Cardiac muscle cell (in vitro differentiated cells and primary cell): Measurements from ENCODE around the gene GORASP2. TPM values are rescaled to one million over a fixed set of nuclear protein-coding genes. Genes with fewer than 3 reads are reported as not detected.
A peak's percentile ranks its signal among the peaks of the same experiment; 100 is the strongest.

Experiments used
- DNase-seq, 2 donors: peaks; one replicate each; pipeline versions ENCODE4 v3.0.0 to v3.0.0-alpha.2; 2010 to 2017; ENCODE audit warnings: low read depth in 1 of 2, low spot score in 1 of 2
- H3K27ac ChIP-seq: fragments of 200-600 bp; sonication (generic); 2 replicates; pipeline ENCODE4 v1.5.1; 2016
- H3K27me3 ChIP-seq: fragments of 200-600 bp; sonication (generic); 2 replicates; pipeline ENCODE4 v1.6.0; 2016; ENCODE audit warnings: control low read depth
- H3K36me3 ChIP-seq: fragments of 200-600 bp; sonication (generic); 2 replicates; pipeline ENCODE4 v1.5.1; 2016; ENCODE audit warnings: control low read depth
- H3K4me1 ChIP-seq: fragments of 200-600 bp; sonication (generic); 2 replicates; pipeline ENCODE4 v1.8.1; 2017; ENCODE audit warnings: low read depth, mild to moderate bottlenecking, mixed run types
- H3K4me3 ChIP-seq: fragments of 200-600 bp; sonication (generic); 2 replicates; pipeline ENCODE4 v1.5.1; 2016; ENCODE audit warnings: mild to moderate bottlenecking
- H3K9me3 ChIP-seq: fragments of 200-600 bp; sonication (generic); 2 replicates; pipeline ENCODE4 v1.5.1; 2017; ENCODE audit warnings: low read depth, mild to moderate bottlenecking, control low read depth
- polyA plus RNA-seq: library from polyadenylated mRNA; unstranded; fragments of >200 nt; fragmentation: Nextera tagmentation; extraction: Ambion mirVana; gene quantifications from 2 replicates; pipeline ENCODE4 v1.2.1, GENCODE V29; 2016
- total RNA-seq: library from RNA; depleted of rRNA; stranded (reverse); fragments of >200 nt; gene quantifications from 2 replicates; pipeline ENCODE4 v1.2.3, GENCODE V29; 2016
- TF ChIP-seq, protein P1 (sequence below): IDR thresholded peaks from 2 replicates; pipeline ENCODE4 v1.5.1; 2012; ENCODE audit warnings: low read depth, mild to moderate bottlenecking, low read length

The GORASP2 gene
- total and polyA plus RNA-seq, 2 experiments from 2014 or later, result 59.4 to 114 TPM

GRCh38 chr2:170968205-170969003 is 39.4 kb downstream of the GORASP2 start:
- H3K36me3 ChIP-seq, result peaks cover 27% of the 10 kb centered on the region
- DNase-seq, result no peak

GRCh38 chr2:170969030-170969429 is 40.0 kb downstream of the GORASP2 start:
- Histone ChIP-seq H3K4me1 (no peaks in the 10 kb centered on the region), H3K4me3 (no peak overlapping the region), H3K27me3 (no peaks in the 10 kb centered on the region), H3K9me3 (no peaks in the 10 kb centered on the region), H3K36me3 (peaks cover 20% of the 10 kb centered on the region), H3K27ac (no peak overlapping the region)
- TF ChIP-seq, protein P1, sequence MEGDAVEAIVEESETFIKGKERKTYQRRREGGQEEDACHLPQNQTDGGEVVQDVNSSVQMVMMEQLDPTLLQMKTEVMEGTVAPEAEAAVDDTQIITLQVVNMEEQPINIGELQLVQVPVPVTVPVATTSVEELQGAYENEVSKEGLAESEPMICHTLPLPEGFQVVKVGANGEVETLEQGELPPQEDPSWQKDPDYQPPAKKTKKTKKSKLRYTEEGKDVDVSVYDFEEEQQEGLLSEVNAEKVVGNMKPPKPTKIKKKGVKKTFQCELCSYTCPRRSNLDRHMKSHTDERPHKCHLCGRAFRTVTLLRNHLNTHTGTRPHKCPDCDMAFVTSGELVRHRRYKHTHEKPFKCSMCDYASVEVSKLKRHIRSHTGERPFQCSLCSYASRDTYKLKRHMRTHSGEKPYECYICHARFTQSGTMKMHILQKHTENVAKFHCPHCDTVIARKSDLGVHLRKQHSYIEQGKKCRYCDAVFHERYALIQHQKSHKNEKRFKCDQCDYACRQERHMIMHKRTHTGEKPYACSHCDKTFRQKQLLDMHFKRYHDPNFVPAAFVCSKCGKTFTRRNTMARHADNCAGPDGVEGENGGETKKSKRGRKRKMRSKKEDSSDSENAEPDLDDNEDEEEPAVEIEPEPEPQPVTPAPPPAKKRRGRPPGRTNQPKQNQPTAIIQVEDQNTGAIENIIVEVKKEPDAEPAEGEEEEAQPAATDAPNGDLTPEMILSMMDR, result no peak
- no peak for DNase-seq

More at GRCh38 chr2:170968205-170969003, 39.4 kb downstream of the GORASP2 start:
- TF ChIP-seq, protein P1, result no peak
- H3K4me1 ChIP-seq, result no peaks in the 10 kb centered on the region
- no peak overlapping the region for H3K4me3 ChIP-seq
- H3K27ac ChIP-seq, result peak overlapping the region; percentile 3
- H3K9me3 ChIP-seq, result no peaks in the 10 kb centered on the region
- no peaks in the 10 kb centered on the region for H3K27me3 ChIP-seq

- DNase-seq, result no peak
- TF ChIP-seq, protein P1, result no peak
- no peak overlapping the region for H3K27ac ChIP-seq
Observed at GRCh38 chr2:170969872-170970496, 40.9 kb downstream of the GORASP2 start.

DNA sequence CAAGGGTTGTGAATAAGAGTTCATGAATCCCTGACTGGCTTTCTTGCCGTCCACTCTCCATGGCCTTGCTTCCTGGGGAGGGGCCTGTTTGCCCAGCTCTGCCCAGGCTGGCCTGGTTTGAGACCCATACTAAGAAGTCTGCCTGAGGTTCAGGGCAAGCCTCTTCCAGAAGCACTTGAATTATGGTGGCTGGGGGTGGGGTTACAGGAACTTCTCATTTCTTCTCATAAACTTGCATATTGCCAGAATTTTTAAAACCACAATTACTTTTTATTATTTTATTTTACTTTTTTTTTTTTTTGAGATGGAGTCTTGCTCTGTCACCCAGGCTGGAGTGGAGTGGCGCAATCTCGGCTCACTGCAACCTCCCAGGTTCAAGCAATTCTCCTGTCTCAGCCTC is 42.0 kb downstream of the GORASP2 start:
- Histone ChIP-seq H3K36me3 (peaks cover 13% of the 10 kb centered on the region), H3K27me3 (no peaks in the 10 kb centered on the region), H3K4me3 (no peak overlapping the region), H3K9me3 (no peaks in the 10 kb centered on the region), H3K27ac (no peak overlapping the region), H3K4me1 (no peaks in the 10 kb centered on the region)
- no peak for DNase-seq
- TF ChIP-seq, protein P1, result no peak

More at GRCh38 chr2:170969872-170970496, 40.9 kb downstream of the GORASP2 start:
- peaks cover 17% of the 10 kb centered on the region for H3K36me3 ChIP-seq
- no peak overlapping the region for H3K4me3 ChIP-seq
- no peaks in the 10 kb centered on the region for H3K9me3 ChIP-seq
- H3K27me3 ChIP-seq, result no peaks in the 10 kb centered on the region
- no peaks in the 10 kb centered on the region for H3K4me1 ChIP-seq

DNA sequence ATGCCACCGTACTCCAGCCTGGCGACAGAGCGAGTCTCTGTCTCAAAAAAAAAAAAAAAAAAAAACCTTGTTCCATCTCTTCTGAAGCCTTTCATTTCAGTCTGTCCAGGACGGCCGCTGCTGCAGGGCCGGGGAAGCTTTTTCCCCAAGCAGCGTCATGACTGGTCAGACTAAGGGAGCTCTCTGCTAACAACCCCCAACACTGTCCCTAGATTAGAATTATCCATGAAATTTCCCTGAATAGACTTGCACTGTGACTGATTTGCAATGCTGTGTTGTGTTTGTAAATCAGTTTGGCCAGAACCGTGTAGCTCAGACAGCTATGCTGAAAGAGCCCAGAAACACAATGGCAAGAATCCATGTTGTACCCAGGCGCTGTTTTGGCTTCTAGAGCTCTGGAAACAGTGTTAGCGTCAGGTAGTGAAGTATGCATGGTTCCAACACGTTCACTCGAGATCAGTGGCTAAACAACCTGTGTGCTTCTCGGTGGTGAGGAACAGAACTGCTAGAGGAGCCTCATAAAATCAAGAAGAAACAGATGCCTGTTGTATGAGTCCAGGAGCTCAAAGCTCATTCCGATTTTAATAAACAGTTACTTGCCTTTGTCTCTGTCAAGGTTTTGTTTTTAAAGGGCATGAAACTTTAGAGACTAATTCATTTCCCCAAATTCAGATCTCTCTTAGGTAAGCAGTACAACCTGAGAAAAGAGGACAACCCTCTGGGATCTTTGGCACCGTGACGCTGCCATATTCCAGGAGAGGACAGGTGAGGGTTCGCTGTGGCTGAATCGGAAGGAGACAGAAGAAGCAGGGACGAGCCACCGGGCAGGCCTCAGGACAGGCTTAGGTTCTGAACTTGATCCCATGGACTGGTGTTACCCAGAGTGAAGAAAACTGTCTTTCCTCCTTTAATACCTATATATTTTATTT is 43.5 kb downstream of the GORASP2 start:
- TF ChIP-seq, protein P1, result no peak
- Histone ChIP-seq H3K27me3 (no peaks in the 10 kb centered on the region), H3K27ac (no peak overlapping the region), H3K9me3 (no peaks in the 10 kb centered on the region), H3K36me3 (peaks cover 2% of the 10 kb centered on the region), H3K4me1 (no peaks in the 10 kb centered on the region), H3K4me3 (no peak overlapping the region)
- no peak for DNase-seq
